NCI-H187 treated with DMSO at 0.1 percent for 48 hours (cell line): ENCODE data around the gene SCYGR1.
"Not testable (repeated sequence)": the region's sequence is repeated elsewhere in the genome, so short reads cannot be mapped to it uniquely, and the experiment has no call there.

ENCODE experiments used
- DNase-seq: peaks from one replicate; lab custom pipeline; 2025; lab: John Stamatoyannopoulos, UW

The SCYGR1 gene, protein sequence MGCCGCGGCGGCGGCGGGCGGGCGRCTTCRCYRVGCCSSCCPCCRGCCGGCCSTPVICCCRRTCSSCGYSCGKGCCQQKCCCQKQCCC

DNA sequence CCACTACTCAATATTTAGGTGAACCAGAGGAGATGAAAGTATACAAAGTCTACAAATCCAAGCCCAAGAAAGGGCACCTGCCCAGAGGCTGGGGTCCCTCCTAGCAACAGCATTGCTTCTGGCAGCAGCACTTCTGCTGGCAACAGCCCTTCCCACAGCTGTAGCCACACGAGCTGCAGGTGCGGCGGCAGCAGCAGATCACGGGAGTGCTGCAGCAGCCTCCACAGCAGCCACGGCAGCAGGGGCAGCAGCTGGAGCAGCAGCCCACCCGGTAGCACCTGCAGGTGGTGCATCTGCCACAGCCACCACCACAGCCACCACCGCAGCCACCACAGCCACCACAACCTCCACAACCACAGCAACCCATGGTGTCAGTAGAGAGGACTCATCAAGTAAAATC, at the start of gene SCYGR1:
TSS of gene SCYGR1 (minus strand) at position 367 of the 400 bp plus-strand sequence. CDS start at position 367, 0 bp downstream.
- not testable (repeated sequence) for DNase-seq

DNA sequence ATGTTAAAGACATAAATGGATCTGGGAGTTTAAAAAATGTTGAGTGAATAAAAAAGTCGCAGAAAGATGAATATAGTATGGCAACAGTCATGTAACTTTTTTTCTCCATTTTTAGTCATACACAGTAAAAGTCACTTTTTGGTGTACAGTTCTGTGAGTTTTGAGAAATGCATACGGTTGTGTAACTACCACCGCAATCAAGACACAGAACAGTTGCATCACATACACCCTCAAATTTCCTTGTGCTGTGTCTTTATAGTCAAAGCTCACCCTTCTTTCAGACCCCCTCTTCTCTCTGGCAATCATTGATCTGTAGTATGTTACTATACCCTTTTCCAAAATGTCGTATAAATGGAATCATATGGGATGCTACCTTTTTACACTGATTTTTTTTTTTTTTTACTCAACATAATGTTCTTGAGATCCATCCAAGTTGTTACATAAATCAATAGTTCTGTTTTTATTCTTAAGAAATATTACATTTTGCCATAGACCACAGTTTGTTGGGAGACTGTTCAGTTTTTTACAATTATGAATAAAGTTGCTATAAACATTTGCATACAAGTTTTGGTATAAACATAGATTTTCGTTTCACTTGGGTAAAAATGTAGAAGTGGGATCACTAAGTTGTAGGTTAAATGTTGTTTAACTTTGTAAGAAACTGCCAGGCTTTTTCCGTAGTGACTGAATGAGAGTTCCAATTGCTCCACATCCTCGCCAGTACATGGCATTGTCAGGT, 48.9 kb upstream of the SCYGR1 start:
- no peak for DNase-seq

DNA sequence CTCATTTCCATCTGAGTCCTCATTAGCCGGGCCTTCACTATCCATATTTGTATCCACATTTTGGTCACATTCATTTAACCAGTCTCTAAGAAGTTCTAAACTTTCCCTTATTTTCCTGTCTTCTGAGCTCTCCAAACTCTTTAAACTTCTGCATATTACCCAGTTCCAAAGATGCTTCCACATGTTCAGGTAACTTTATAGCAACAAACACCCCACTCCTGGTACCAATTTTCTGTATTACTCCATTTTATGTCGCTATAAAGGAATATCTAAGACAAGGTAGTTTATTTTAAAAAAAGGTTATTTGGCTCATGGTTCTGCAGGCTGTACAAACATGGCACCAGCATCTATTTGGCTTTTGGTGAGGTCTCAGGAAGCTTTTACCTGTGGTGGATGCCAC, 45.4 kb upstream of the SCYGR1 start:
- no peak for DNase-seq

DNA sequence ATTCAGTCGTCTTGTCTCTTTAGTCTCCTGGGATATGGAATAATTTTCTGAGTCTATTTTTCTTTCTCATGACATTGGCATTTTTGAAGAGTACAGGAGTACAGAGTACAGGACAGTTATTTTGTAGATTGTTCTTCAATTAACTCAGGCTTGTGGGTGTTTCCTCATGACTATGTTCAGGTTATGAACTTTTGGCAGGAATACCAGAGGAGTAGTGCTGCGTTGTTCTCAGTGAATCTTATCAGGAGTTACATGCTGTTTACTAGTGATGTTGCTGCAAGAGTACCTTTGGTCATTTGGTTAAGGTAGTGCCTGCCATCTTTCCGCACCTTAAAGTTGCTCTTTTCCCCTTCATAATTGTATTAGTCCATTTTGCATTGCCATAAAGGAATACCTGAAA, 42.9 kb upstream of the SCYGR1 start:
- no peak for DNase-seq

DNA sequence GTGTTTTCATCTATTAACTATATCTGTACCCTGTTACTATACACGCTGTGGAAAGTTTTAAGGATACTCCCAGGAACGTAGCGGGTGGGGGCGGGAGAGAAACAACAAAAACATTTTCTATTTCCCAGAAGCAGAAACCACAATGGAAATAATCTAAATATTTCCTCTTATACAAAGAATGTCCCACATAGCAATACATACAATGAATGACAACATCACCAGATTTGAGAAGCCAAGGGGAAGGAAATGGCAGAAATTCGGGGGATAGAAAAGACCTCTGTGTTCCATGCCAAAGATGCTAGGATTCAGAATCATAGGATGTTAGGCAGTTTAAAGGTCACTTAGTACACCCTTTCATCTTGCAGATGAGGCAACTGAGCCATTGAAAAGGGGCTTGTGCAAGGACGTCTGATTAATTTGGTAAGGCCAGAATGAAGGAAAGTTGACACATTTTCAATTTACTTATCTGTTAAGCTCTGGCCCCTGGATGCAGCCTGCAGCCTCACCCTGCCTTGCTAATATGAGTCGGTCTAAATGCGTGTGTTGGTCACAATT, 41.1 kb upstream of the SCYGR1 start:
- no peak for DNase-seq

DNA sequence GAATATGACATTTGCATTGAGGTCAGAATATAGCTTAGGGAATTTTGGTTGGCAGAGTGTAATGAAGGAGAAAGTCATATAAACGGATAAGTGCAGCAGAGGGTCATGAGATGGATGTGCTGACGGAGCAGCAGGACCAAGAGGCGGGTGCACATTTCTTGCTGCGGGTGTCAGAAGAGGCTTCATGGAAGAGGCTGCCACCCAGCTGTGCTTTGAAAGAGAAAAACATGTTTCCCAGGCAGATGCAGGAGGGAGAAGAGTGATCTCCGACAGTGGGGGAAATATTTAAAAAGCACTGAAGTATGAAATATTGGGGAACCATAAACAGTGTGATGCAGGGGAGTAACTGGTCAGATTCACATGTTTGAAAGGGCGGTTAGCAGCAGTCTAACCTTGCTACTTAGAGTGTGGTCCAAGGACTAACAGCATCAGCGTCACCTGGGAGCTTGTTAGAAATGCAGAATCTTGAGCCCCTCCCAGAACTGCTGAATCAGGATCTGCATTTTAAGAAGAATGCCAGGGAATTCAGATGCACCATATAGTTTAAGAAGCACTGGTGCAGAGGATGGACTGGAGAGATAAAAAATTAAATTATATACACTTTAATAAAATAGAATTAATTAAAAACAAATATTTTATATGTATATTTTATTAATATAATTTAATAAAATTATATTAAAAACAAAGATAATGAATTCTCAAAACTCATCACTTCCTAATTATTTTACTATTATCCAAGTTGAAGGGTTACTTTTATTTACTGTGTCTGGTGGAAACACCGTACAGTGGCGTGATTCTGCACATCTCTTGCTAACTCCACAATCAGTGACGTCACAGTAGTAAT, 36.1 kb upstream of the SCYGR1 start:
- no peak for DNase-seq

DNA sequence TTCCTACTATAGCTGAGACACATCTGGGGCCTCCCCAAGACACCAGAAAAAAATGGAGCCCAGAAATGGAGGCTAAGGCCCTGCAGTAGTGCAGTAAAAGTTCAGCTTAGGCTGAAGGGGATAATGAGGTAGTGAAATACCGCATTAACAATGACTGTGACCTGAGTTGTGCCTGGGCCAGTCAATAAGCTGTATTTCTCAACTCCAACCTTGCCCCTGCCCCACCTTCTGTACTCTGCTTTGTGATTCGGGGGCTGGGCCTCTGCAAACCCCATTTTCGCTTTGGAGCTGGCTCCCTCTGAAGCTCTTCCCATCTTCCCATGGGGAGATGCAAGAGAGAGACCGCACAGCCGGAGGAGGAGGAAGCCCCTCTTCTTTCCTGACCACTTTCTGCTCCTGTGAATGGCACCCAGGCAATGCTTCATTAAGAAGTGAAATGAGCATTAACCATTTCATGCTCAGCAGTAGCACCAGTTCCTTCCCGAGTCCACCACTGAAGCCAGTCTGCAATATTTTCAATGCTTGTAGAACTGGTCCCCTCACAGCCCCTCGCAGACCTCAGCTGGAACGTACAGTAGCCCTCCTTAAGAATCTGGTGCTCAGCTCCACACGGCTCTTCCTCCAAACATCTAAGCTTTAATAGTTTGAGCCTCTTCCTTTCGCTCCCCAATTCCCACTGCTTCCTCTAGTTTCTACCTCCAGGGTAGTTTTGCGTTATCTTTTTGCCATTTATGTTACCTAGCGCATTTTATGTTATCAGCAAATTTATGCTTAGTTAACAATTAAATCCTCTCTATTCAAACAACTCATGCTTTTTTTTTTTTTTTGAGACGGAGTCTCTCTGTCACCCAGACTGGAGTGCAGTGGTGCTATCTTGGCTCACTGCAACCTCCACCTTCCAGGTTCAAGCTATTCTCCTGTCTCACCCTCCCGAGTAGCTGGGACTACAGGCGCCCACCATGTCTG, 32.6 kb upstream of the SCYGR1 start:
- DNase-seq: no peak

DNA sequence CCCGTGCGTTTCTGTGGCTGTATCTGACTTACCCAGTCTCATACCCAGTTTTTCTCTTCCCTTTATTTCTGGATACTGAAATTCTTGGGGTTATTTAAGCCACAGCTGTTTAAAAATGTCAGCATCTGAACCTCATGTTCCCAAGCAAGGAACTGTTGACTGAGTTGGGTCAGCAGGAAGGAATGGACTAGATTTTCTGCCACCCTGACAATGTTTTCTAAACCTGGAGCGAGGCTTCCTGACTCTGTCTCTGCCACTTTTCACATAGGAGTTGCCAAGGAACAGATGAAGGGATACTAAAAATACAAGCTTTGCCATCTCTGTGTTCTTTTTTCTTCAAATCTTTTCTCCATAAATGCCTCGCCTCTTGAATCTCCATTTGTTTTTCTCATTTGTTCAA, 29.0 kb upstream of the SCYGR1 start:
- no peak for DNase-seq

DNA sequence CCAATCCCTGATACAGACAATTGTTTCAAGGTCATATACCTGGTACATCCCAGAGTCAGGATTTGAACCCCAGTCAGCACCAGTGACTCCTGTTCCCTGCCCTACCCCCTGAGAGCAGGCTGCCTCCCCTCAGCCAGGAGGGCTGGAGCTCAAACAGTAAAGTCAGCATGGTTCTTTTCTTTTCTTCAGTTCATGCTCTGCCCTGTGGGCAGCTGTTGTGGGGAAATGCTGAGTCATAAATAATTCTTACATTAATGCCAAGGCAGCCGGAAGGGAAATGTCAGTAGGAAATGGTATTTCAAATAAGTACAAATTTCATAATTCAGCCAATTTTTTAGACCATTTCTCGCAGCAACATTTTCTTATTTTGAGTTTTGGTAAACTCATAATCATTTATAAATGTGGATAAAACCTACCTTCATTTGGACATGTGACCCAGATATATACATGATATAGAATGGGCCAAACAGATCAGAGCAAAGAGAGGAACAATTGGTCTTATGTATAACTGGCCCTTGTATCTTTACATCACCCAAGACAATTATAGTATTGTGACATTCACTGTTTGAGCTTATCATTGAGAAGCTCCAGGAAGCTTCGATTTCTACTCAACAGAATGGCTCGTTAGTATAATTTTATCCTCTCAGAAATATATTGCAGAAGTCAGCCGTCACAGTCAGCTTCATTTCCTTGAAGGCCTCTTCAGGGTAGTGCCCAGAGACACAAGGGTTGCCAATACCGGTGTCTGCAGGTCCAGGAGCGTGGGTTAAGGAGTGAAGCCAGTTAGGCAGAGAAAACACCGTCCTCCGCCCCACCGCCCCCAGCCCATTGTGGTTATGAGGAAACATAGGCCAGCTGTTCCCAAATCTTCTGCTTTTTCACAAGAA, 28.0 kb upstream of the SCYGR1 start:
- no peak for DNase-seq

DNA sequence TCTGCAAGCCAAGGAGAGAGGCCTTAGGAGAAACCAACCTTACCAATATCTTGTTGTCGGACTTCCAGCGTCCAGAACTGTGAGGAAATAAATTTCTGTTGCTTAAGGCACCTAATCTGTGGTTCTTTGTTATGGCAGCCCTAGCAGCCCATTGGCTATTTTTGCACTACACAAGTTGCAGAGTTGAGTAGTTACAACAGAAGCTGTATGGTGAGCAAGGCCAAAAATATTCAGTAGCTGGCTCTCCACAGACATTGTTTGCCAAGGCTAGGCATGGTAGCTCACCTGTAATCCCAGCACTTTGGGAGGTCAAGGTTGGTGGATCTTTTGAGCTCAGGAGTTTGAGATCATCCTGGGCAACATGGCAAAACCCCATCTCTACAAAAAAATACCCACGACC, 27.1 kb upstream of the SCYGR1 start:
- no peak for DNase-seq

DNA sequence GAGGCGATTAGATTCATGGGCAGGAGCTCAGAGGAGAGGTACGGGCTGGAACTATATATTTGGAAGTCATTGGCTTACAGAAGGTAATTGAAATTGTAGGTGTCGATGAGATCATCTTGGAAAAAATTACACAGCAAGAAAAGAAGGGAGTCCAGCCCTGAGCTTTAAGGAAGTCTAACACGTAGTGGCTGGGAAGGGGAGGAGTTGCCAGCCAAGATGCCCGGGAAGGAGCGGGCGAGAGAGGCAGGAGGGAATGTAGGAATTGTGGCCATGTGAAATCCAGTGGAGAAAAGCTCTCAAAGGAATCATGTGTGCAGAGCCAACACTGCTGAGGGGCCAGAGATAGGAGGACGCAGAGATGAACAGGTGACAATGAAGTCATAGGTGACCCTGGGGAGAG, 25.6 kb upstream of the SCYGR1 start:
- no peak for DNase-seq

DNA sequence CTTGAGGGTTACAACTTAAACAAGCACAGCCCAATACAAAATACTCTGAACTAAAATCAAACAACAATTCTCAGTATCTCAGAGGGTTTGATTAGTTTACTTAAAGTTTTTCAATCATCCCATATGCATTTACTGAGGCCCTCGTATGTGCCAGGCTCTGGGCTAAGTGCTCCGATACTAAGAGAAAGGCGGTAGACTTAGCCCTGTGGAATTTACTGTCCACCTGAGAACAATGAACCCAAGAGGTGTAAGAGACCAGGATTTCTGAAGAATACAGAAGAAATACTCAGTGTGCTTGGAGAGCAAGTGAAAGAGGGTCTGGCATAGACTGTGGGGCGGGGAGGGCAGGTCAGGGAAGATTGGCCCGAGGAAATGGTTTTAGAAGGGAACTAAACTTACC, 25.1 kb upstream of the SCYGR1 start:
- DNase-seq: no peak

DNA sequence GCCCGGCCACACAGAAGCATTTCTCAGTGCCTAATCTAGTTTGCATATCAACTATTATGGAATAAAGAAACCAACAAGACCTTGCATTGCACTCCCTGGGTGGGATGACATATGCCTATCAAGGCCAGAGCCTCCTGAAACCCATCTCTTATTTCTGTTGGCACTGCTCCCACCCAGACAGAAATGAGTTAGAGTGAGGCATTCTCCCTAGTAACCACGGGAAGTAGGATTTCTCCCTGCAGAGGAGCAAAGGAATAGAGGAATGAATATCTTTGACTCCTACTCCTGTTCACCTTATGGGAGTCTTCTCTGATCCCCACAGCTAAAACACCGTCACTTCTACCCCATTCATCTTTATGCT, 24.2 kb upstream of the SCYGR1 start:
- DNase-seq: no peak

DNA sequence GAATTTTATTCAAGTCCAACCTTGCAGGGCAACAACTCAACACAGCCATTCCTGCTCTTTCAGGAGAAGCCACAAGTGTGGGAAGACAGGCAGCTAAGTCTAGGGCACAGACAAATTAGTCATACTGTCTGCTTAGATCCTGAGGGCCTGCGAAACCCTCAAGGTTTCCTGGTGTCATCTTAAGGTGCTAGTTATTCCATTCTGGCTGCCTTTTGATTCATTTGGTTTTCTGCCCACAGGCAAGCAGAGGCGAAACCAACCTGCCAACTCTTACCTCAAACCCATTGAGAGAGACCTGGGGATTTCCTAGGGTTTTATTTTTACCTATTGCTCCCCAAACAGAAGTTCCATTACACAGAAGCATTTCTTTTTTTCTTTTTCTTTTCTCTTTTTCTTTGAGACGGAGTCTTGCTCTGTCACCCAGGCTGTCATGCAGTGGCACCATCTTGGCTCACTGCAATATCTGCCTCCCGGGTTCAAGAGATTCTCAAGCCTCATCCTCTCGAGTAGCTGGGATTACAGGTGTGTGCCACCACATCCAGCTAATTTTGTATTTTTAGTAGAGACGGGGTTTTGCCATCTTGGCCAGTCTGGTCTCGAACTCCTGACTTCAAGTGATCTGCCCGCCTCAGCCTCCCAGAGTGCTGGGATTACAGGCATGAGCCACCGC, 23.7 kb upstream of the SCYGR1 start:
- no peak for DNase-seq

DNA sequence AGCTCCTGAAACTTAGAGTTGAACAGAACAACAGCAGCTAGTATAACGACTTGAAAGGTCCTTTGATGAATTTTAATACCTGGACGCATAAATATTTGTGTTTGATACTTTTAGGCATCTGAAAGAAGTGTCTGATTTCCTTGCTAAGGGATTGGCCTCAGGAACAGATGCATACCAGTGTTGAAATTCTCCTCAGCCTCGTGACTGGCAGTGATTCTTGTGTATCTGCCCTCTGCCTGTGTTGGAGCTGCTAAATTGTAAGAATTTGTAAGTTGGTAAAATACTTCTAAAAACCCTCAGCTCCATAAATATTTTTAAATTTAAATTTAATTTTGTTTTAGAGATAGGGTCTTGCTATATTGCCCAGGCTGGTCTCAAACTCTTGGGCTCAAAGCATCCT, 22.4 kb upstream of the SCYGR1 start:
- no peak for DNase-seq

DNA sequence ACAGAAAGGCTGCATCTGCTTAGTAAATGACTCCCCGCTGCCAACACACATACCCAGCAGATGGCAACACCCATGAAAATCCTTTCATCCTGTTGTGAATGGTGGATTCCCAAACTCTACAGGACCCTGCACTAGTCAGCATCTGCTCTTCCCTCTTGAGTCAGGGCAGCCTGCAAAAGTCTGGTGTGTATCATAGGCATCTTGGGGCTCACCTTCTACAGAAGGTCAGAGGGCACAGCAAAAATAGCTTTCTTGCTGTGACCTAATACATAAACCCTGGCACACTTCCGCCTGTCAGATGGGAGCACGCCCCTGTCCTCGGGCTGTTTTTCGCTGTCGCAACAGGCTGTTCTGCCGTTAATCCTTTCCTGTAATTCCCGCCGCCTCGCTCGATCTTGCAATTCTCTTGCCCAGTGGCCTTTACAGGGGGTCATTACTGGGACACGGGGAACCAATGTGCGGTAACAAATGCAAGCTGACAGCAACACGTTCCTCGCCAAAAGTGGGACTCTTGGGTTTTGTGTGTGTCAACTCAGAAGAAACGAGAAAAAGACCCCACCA, 19.9 kb upstream of the SCYGR1 start:
- DNase-seq: no peak

DNA sequence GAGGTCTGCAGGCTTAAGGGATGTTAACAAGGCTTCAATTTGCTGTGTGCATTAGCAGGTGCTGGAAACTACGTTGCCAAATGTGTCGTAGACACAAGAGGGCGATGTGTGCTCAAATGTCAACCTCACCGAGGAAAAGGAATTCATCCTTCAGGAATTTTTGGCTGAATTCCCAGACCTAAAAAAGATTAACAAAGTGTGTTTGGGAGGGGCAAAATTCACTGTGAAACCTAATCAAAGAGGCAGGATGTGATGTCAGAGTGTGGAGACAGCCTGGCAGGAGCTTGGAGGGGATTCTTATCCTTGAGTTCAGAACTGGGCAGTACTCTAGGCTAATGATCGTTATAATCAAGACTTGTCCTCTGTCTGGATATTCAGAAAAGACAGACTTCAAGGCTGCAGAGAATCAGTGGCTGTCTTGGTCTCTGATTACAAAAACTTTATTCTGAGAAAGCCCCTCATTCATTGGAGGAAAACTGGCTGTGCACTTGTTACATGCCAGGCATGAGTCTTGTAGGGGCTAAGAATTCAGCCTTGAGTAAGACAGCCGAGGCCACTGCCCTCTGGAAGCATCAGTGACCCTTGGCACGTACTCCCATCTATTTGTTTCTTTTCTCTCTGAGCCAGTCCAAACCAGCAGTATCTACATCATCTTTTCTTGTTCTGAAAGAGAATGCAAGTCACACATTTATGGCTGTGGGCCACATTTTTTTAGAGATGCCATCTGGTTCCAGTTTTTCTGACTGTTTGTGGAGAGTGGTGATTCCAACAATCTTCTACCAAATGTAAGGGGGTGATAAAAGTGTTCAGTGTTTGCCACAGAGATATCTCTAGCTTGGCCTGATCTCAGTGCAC, 18.7 kb upstream of the SCYGR1 start:
- DNase-seq: no peak

DNA sequence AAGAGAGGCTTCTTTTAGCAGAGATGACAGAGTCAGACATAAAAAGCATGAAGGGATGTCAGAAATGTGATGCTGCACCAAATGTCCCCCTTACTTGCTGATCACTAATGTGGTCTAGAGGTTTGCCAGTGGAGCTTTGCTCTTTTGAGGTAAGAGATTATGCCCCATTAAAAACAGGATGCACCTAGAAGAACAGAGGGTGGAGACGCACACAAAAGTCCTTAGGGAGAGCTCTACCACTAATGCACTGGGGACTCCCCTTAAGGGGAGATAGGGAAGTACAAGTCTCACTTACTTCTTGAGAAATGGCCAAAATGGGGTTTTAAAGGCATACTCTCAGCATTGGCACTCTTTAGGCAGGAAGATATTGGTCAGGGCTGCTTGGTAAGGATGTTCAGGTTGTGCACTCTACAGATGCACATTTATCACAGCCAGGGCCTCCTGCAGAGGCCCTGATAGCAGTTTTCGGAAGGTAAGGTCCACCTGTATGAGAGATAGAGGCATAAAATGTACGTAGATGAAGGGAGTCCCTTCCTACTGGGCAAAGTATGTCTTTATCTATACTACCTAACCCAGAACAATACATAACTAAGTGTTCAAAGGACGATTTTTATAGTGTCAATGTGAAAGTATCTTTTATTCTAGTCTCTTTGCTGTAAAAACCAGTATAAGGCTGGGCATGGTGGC, 17.0 kb upstream of the SCYGR1 start:
- DNase-seq: no peak
